ENCODE results near the gene DAAM1.

The DAAM1 gene

GRCh38 chr14:59224341-59224740 lies 35.9 kb downstream of the DAAM1 start:
- no peaks in the 10 kb centered on the region for H3K4me1 ChIP-seq (ENCODE audit: control insufficient read depth, insufficient read depth, low read length)
- H3K4me2 ChIP-seq (ENCODE audit: low read length) = no peak overlapping the region
- H3K4me3 ChIP-seq (ENCODE audit: low read length) = no peak overlapping the region
- no peaks in the 10 kb centered on the region for H3K36me3 ChIP-seq (ENCODE audit: insufficient read depth, low read length)
- H3K9me3 ChIP-seq (replicated peaks; ENCODE audit: low read length) = no peaks in the 10 kb centered on the region
- H3K9ac ChIP-seq (ENCODE audit: low read depth, low read length) = no peak overlapping the region
- H3K27me3 ChIP-seq (ENCODE audit: control insufficient read depth, insufficient read depth, low read length) = no peaks in the 10 kb centered on the region

- Histone ChIP-seq H3K27me3 (ENCODE audit: control insufficient read depth, insufficient read depth, low read length) (no peaks in the 10 kb centered on the region), H3K9me3 (replicated peaks; ENCODE audit: low read length) (no peaks in the 10 kb centered on the region), H3K4me1 (ENCODE audit: control insufficient read depth, insufficient read depth, low read length) (no peaks in the 10 kb centered on the region), H3K9ac (ENCODE audit: low read depth, low read length) (no peak overlapping the region), H3K4me3 (ENCODE audit: low read length) (no peak overlapping the region), H3K4me2 (ENCODE audit: low read length) (no peak overlapping the region), H3K36me3 (ENCODE audit: insufficient read depth, low read length) (no peaks in the 10 kb centered on the region)
Observed at GRCh38 chr14:59225281-59225680, 36.8 kb downstream of the DAAM1 start.

- no peak overlapping the region for H3K9ac ChIP-seq (ENCODE audit: low read depth, low read length)
- no peaks in the 10 kb centered on the region for H3K36me3 ChIP-seq (ENCODE audit: insufficient read depth, low read length)
- no peaks in the 10 kb centered on the region for H3K27me3 ChIP-seq (ENCODE audit: control insufficient read depth, insufficient read depth, low read length)
- no peak overlapping the region for H3K4me3 ChIP-seq (ENCODE audit: low read length)
- H3K4me1 ChIP-seq (ENCODE audit: control insufficient read depth, insufficient read depth, low read length) = no peaks in the 10 kb centered on the region
- no peak overlapping the region for H3K4me2 ChIP-seq (ENCODE audit: low read length)
- H3K9me3 ChIP-seq (replicated peaks; ENCODE audit: low read length) = no peaks in the 10 kb centered on the region
Observed at GRCh38 chr14:59228421-59228820, 40.0 kb downstream of the DAAM1 start.

GRCh38 chr14:59229653-59230406 lies 41.4 kb downstream of the DAAM1 start:
- Histone ChIP-seq H3K4me3 (ENCODE audit: low read length) (no peak overlapping the region), H3K9ac (ENCODE audit: low read depth, low read length) (no peak overlapping the region), H3K9me3 (replicated peaks; ENCODE audit: low read length) (no peaks in the 10 kb centered on the region), H3K4me2 (ENCODE audit: low read length) (no peak overlapping the region), H3K27me3 (ENCODE audit: control insufficient read depth, insufficient read depth, low read length) (no peaks in the 10 kb centered on the region), H3K4me1 (ENCODE audit: control insufficient read depth, insufficient read depth, low read length) (no peaks in the 10 kb centered on the region), H3K36me3 (ENCODE audit: insufficient read depth, low read length) (no peaks in the 10 kb centered on the region)

- H3K4me2 ChIP-seq (ENCODE audit: low read length) = no peak overlapping the region
- no peak overlapping the region for H3K9ac ChIP-seq (ENCODE audit: low read depth, low read length)
- no peaks in the 10 kb centered on the region for H3K36me3 ChIP-seq (ENCODE audit: insufficient read depth, low read length)
- no peaks in the 10 kb centered on the region for H3K4me1 ChIP-seq (ENCODE audit: control insufficient read depth, insufficient read depth, low read length)
- no peak overlapping the region for H3K4me3 ChIP-seq (ENCODE audit: low read length)
- H3K27me3 ChIP-seq (ENCODE audit: control insufficient read depth, insufficient read depth, low read length) = no peaks in the 10 kb centered on the region
- H3K9me3 ChIP-seq (replicated peaks; ENCODE audit: low read length) = no peaks in the 10 kb centered on the region
Observed at GRCh38 chr14:59236195-59236594, 47.7 kb downstream of the DAAM1 start.

GRCh38 chr14:59238216-59238615 lies 49.7 kb downstream of the DAAM1 start:
- no peak overlapping the region for H3K4me2 ChIP-seq (ENCODE audit: low read length)
- no peak overlapping the region for H3K9ac ChIP-seq (ENCODE audit: low read depth, low read length)
- no peaks in the 10 kb centered on the region for H3K4me1 ChIP-seq (ENCODE audit: control insufficient read depth, insufficient read depth, low read length)
- H3K27me3 ChIP-seq (ENCODE audit: control insufficient read depth, insufficient read depth, low read length) = no peaks in the 10 kb centered on the region
- H3K36me3 ChIP-seq (ENCODE audit: insufficient read depth, low read length) = no peaks in the 10 kb centered on the region
- H3K4me3 ChIP-seq (ENCODE audit: low read length) = no peak overlapping the region
- H3K9me3 ChIP-seq (replicated peaks; ENCODE audit: low read length) = no peaks in the 10 kb centered on the region

GRCh38 chr14:59239022-59239421 lies 50.6 kb downstream of the DAAM1 start:
- H3K9me3 ChIP-seq (replicated peaks; ENCODE audit: low read length) = no peaks in the 10 kb centered on the region
- no peaks in the 10 kb centered on the region for H3K36me3 ChIP-seq (ENCODE audit: insufficient read depth, low read length)
- H3K9ac ChIP-seq (ENCODE audit: low read depth, low read length) = no peak overlapping the region
- no peak overlapping the region for H3K4me3 ChIP-seq (ENCODE audit: low read length)
- H3K27me3 ChIP-seq (ENCODE audit: control insufficient read depth, insufficient read depth, low read length) = no peaks in the 10 kb centered on the region
- no peaks in the 10 kb centered on the region for H3K4me1 ChIP-seq (ENCODE audit: control insufficient read depth, insufficient read depth, low read length)
- no peak overlapping the region for H3K4me2 ChIP-seq (ENCODE audit: low read length)

DNA sequence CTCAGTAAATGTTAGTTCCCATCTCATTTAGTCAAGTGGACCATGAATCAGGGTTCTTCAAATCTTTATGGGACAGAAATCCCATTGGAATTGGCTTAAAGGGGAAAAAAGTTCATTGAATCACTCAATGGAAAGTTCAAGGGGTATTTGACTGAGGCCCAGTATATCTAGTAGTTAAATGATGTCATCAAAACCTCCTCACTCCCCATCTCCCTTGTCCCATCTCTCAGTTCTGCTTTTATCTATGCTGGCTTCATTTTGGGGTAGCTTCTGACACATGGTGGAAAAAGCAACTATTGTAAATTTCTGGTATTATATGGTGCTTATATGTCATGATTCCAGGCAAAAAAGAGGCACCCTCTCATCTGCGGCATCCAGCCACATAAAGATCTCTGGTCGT lies 51.9 kb downstream of the DAAM1 start:
- Histone ChIP-seq H3K4me1 (ENCODE audit: control insufficient read depth, insufficient read depth, low read length) (no peaks in the 10 kb centered on the region), H3K9ac (ENCODE audit: low read depth, low read length) (no peak overlapping the region), H3K4me2 (ENCODE audit: low read length) (no peak overlapping the region), H3K9me3 (replicated peaks; ENCODE audit: low read length) (no peaks in the 10 kb centered on the region), H3K36me3 (ENCODE audit: insufficient read depth, low read length) (no peaks in the 10 kb centered on the region), H3K27me3 (ENCODE audit: control insufficient read depth, insufficient read depth, low read length) (no peaks in the 10 kb centered on the region), H3K4me3 (ENCODE audit: low read length) (no peak overlapping the region)

DNA sequence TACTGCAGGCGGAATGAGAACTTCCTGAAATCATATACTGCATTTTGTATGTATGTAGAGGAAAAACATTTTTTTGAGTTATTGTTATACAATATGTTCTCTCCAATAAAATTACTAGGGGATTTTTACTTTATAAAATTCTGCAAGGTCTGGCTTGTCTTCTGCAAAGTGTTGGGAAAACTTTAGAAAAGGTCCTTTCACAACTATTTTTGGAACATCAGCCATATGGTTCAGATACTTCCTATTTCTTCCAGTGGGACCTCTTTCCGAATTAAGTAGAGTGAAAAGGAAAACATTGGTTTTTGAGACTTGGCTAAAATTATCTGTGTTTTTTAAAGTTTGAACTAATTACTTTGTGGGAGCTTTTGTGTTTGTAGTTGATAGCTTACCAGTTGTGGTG lies 52.7 kb downstream of the DAAM1 start:
- Histone ChIP-seq H3K36me3 (ENCODE audit: insufficient read depth, low read length) (no peaks in the 10 kb centered on the region), H3K9me3 (replicated peaks; ENCODE audit: low read length) (no peaks in the 10 kb centered on the region), H3K4me2 (ENCODE audit: low read length) (no peak overlapping the region), H3K27me3 (ENCODE audit: control insufficient read depth, insufficient read depth, low read length) (no peaks in the 10 kb centered on the region), H3K4me1 (ENCODE audit: control insufficient read depth, insufficient read depth, low read length) (no peaks in the 10 kb centered on the region), H3K9ac (ENCODE audit: low read depth, low read length) (no peak overlapping the region), H3K4me3 (ENCODE audit: low read length) (no peak overlapping the region)

DNA sequence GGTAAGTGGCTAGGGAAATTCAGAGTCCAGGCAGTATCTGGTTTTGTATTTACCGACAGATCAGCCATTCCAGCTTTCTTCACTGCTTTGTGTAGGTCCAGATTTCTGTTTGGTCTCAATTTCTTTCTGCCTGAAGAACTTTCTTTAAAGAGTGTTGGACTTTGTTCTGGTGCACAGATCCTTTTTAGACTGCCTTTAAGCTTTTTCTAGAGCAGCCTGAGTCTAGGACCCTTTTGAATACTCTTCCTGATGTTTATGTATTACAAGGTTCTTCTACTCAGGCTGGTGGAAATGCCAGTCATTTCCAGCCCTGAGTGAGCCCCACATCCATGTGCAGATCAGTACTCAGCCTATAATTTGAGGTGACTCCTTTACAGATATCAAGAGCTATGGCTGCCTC lies 54.7 kb downstream of the DAAM1 start:
- Histone ChIP-seq H3K36me3 (ENCODE audit: insufficient read depth, low read length) (no peaks in the 10 kb centered on the region), H3K4me3 (ENCODE audit: low read length) (no peak overlapping the region), H3K9ac (ENCODE audit: low read depth, low read length) (no peak overlapping the region), H3K4me1 (ENCODE audit: control insufficient read depth, insufficient read depth, low read length) (peaks cover 6% of the 10 kb centered on the region), H3K27me3 (ENCODE audit: control insufficient read depth, insufficient read depth, low read length) (no peaks in the 10 kb centered on the region), H3K4me2 (ENCODE audit: low read length) (no peak overlapping the region), H3K9me3 (replicated peaks; ENCODE audit: low read length) (no peaks in the 10 kb centered on the region)

DNA sequence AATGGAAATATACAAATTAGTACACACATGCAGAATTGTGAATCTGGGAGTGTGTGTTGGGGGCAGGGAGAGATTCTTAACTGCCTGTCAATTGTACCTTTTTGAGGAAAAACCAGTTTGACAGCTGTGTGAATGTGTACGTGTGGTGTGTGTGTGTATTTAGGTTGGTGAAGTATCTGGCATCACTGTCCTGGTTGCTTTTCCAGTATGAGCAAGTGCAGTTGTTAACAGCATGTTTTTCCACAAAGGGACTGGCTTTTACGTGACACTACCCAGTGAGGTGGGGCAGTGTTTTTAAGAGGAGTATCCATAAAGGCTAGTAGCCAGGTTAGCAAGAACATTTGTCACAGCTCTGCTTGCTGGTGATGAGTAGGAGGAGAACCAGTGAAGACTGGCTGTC lies 56.1 kb downstream of the DAAM1 start:
- Histone ChIP-seq H3K4me2 (ENCODE audit: low read length) (no peak overlapping the region), H3K4me1 (ENCODE audit: control insufficient read depth, insufficient read depth, low read length) (peaks cover 8% of the 10 kb centered on the region), H3K9me3 (replicated peaks; ENCODE audit: low read length) (no peaks in the 10 kb centered on the region), H3K4me3 (ENCODE audit: low read length) (no peak overlapping the region), H3K36me3 (ENCODE audit: insufficient read depth, low read length) (no peaks in the 10 kb centered on the region), H3K9ac (ENCODE audit: low read depth, low read length) (no peak overlapping the region), H3K27me3 (ENCODE audit: control insufficient read depth, insufficient read depth, low read length) (no peaks in the 10 kb centered on the region)

GRCh38 chr14:59245809-59246295 lies 57.4 kb downstream of the DAAM1 start:
- Histone ChIP-seq H3K9me3 (replicated peaks; ENCODE audit: low read length) (no peaks in the 10 kb centered on the region), H3K4me2 (ENCODE audit: low read length) (no peak overlapping the region), H3K4me1 (ENCODE audit: control insufficient read depth, insufficient read depth, low read length) (peaks cover 8% of the 10 kb centered on the region), H3K9ac (ENCODE audit: low read depth, low read length) (no peak overlapping the region), H3K4me3 (ENCODE audit: low read length) (no peak overlapping the region), H3K27me3 (ENCODE audit: control insufficient read depth, insufficient read depth, low read length) (no peaks in the 10 kb centered on the region), H3K36me3 (ENCODE audit: insufficient read depth, low read length) (no peaks in the 10 kb centered on the region)

Data from skeletal muscle satellite cell (primary cell).